Kidney epithelial cell (primary cell): ENCODE measurements around the gene GPR158. TPM values are rescaled to one million over a fixed set of nuclear protein-coding genes. Genes with fewer than 3 reads are reported as not detected.

ENCODE experiments used
- DNase-seq: peaks from one replicate; pipeline ENCODE4 v3.0.0-alpha.2; 2010; ENCODE audit warnings: low read depth
- H3K27me3 ChIP-seq: 2 replicates; pipeline ENCODE4 v1.6.0; 2011; ENCODE audit warnings: low read length; ENCODE audit not compliant: control insufficient read depth, insufficient read depth
- H3K36me3 ChIP-seq: 2 replicates; pipeline ENCODE4 v1.5.1; 2011; ENCODE audit warnings: low read length; ENCODE audit not compliant: control insufficient read depth, insufficient read depth
- H3K4me3 ChIP-seq: 2 replicates; pipeline ENCODE4 v1.5.1; 2011; ENCODE audit warnings: low read depth, mild to moderate bottlenecking, control low read depth, low read length
- total RNA-seq: library from RNA; depleted of rRNA; stranded (reverse); fragments of >200 nt; gene quantifications from 2 replicates; pipeline ENCODE4 v1.2.3, GENCODE V29; 2015
- TF ChIP-seq, protein P1 (sequence below): IDR thresholded peaks from 2 replicates; pipeline ENCODE4 v1.5.1; 2011; ENCODE audit warnings: mild to moderate bottlenecking, moderate library complexity, low read length, control low read depth, inconsistent platforms; ENCODE audit not compliant: insufficient read depth, poor library complexity, severe bottlenecking

Gene GPR158
- total RNA-seq, 1 donor from 2014 or later, result not detected

DNA sequence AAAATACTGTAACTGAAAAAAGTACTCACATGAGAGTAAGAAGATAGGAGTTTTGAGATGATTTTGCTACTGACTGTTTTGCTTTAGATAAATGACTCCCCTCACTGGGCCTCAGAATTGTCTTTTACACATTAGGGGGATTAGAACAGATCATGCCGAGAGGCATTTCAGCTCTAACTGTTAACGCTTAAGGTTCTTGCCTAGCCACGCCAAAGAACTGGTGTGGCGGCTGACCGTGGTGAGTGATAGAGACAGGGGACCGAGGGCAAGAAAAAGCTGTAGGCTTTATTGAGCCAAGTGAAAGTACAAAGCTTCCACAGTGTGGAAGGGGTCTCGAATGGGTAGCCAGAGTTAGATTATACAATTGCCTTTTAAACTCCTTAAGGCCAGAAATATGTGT, 390.8 kb downstream of the GPR158 start:
- TF ChIP-seq, protein P1, sequence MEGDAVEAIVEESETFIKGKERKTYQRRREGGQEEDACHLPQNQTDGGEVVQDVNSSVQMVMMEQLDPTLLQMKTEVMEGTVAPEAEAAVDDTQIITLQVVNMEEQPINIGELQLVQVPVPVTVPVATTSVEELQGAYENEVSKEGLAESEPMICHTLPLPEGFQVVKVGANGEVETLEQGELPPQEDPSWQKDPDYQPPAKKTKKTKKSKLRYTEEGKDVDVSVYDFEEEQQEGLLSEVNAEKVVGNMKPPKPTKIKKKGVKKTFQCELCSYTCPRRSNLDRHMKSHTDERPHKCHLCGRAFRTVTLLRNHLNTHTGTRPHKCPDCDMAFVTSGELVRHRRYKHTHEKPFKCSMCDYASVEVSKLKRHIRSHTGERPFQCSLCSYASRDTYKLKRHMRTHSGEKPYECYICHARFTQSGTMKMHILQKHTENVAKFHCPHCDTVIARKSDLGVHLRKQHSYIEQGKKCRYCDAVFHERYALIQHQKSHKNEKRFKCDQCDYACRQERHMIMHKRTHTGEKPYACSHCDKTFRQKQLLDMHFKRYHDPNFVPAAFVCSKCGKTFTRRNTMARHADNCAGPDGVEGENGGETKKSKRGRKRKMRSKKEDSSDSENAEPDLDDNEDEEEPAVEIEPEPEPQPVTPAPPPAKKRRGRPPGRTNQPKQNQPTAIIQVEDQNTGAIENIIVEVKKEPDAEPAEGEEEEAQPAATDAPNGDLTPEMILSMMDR, result no peak
- Histone ChIP-seq H3K4me3 (no peak overlapping the region), H3K27me3 (no peaks in the 10 kb centered on the region), H3K36me3 (no peaks in the 10 kb centered on the region)
- DNase-seq, result no peak

DNA sequence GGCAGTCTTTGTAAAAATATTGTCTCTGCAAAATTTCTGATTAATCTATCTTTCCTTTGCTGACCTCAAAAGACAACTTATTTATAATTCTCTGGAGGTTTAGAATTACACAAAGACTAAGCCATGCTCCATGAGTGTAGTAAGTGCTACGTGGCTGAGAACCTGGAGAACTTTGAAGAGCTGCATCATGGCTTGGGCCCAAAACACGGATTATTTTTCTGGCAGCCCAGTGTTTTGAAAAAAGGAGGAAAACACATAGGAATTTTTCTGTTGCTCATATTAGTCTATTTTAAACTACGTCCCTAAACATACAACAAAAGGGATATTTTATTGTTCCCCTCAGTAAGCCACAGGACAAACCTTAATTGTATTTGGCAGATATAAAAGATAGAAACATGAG, 398.5 kb downstream of the GPR158 start:
- Histone ChIP-seq H3K27me3 (no peaks in the 10 kb centered on the region), H3K36me3 (no peaks in the 10 kb centered on the region), H3K4me3 (no peak overlapping the region)
- no peak for DNase-seq
- TF ChIP-seq, protein P1, result no peak

DNA sequence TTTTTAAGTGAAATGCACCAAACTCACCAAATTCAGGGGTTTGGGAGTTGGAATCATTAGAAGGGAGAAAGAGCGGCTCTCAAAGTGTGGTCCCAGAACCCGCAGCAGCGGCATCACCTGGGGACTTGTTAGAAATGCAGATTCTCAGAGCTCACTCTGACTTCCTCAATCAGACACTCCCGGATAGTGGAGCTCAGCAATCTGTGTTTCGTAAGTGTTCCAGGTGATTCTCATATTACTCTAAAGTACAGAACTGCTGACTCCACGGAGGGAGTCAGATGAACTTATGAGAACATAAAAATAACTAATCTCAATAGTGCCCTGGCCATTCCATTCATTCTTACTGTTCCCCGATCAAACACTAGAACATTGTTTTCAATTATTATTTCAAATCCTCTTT, 400.5 kb downstream of the GPR158 start:
- TF ChIP-seq, protein P1, result no peak
- Histone ChIP-seq H3K36me3 (no peaks in the 10 kb centered on the region), H3K27me3 (no peaks in the 10 kb centered on the region), H3K4me3 (no peak overlapping the region)
- no peak for DNase-seq

DNA sequence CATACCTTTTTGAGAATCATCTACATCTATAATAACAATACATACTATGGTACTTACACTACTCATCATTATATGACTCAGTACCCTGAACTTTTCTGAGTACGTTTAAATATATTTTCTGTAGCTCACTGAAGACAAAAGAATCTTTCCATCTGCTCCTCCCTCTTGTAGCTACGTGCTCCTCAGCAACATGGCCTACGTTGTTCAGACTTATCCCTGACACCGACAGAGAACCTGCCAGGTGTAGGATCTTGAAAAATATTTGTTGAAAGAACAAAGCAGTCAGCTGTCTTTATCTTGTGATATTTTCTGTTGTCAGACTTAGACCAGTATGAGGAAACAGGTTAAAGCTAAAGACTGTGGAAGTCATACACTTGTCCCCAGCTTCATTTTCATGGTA, 403.3 kb downstream of the GPR158 start:
- TF ChIP-seq, protein P1, result no peak
- Histone ChIP-seq H3K27me3 (no peaks in the 10 kb centered on the region), H3K4me3 (no peak overlapping the region), H3K36me3 (no peaks in the 10 kb centered on the region)
- no peak for DNase-seq

DNA sequence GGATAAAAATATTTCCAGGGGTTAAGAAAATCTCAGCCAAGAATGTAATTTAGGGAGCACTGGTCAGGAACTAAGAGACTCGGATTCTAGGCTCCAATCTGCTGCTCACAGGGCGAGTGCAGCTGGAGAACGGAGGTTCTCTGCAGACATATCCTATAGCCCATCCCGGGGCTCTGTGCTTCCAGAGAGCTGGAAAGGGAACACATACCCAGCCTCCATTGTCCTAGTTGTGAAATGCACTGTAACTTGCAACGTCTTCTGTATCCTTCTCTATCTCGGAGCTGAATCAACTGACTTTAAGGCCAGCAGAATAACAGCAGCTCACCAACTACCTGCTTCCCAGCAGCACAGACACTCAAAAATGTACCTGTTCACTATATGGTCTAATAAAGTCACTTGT, 408.2 kb downstream of the GPR158 start:
- no peaks in the 10 kb centered on the region for H3K27me3 ChIP-seq
- DNase-seq, result no peak
- H3K36me3 ChIP-seq, result no peaks in the 10 kb centered on the region
- TF ChIP-seq, protein P1, result no peak
- H3K4me3 ChIP-seq, result no peak overlapping the region

DNA sequence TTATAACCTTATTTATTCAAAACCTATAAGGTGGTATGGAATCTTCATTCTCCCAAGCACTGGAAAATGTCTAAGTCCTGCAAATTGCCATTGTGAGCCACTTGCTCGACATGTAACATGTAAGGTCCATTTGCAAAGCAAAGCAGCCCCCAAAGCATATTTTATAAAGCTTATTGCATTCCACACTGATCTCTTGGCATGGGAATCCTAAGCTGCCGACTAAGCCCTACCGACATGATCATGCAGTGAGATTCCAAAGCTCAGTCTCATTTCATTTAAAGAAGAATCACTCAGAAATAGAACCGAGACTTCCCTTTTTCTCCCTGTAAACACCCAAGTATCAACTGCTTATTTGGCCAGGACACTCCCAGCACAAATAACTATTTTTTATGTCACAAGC, 425.9 kb downstream of the GPR158 start:
- Histone ChIP-seq H3K4me3 (no peak overlapping the region), H3K36me3 (no peaks in the 10 kb centered on the region), H3K27me3 (no peaks in the 10 kb centered on the region)
- TF ChIP-seq, protein P1, result no peak
- DNase-seq, result no peak
